ENCODE results near the gene CEND1.
A peak's percentile ranks its signal among the peaks of the same experiment; 100 is the strongest.

CEND1 gene

DNA sequence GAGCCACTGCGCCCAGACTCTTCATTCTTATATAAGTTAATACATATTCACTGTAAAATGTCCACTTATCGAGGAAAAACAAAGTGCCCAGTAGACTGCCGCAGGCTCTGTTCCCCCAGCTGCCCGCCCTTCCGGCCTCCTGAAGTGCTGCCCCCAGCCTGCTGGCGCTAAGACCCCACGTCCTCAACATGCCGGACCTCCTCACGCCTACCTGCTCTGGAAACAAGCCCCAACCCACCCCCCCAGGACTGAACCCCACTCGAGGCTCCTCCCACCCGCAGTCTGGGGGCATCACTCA is 13.7 kb downstream of the CEND1 start:
- Histone ChIP-seq H3K9ac (ENCODE audit: low read length) (peak overlapping the region; percentile 70), H3K27me3 (ENCODE audit: control insufficient read depth, insufficient read depth, low read length) (no peaks in the 10 kb centered on the region), H3K9me3 (ENCODE audit: control insufficient read depth, low read length) (no peaks in the 10 kb centered on the region), H3K36me3 (ENCODE audit: control insufficient read depth, insufficient read depth, low read length) (no peaks in the 10 kb centered on the region), H3K4me3 (ENCODE audit: low read length) (peak overlapping the region; percentile 36), H3K4me1 (ENCODE audit: control insufficient read depth, insufficient read depth, low read length) (peaks cover 19% of the 10 kb centered on the region)

DNA sequence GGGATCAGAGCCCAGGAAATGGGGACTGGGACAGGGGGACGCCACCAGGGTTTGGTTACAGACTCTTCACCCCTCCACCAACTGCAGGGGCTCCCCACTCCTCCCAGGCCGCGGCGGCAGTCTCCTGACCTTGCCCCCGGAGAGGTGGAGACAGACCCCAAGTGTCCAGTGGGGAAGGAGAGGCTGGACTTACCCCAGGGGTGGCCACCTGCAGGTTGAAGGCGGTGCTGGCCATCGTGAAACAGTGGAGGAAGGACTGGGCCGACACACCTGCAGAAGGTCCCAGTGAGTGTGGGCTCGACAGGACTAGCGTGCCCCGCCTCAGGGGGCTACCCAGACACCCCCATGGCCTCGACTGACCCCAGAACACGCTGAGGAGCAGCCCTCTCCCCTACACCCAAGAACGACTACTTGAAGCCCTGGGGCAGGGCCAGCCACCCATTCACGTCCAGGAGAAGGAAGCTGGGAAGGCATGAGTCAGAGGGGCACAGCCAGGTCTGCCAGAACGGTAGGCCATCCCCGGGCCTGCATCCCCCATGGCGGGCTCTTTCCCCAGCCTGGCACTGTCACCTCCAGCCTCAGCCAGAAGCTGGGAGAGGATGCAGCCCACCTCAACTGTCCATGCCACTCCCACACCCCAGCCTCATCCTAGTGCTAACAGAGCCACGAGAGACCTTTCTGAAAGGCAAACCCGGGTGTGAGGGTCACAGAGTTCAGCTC is 14.9 kb downstream of the CEND1 start:
- no peak overlapping the region for H3K4me3 ChIP-seq (ENCODE audit: low read length)
- H3K36me3 ChIP-seq (ENCODE audit: control insufficient read depth, insufficient read depth, low read length) = no peaks in the 10 kb centered on the region
- H3K27me3 ChIP-seq (ENCODE audit: control insufficient read depth, insufficient read depth, low read length) = no peaks in the 10 kb centered on the region
- peaks cover 19% of the 10 kb centered on the region for H3K4me1 ChIP-seq (ENCODE audit: control insufficient read depth, insufficient read depth, low read length)
- no peak overlapping the region for H3K9ac ChIP-seq (ENCODE audit: low read length)
- H3K9me3 ChIP-seq (ENCODE audit: control insufficient read depth, low read length) = no peaks in the 10 kb centered on the region

- no peaks in the 10 kb centered on the region for H3K9me3 ChIP-seq (ENCODE audit: control insufficient read depth, low read length)
- no peak overlapping the region for H3K9ac ChIP-seq (ENCODE audit: low read length)
- no peak overlapping the region for H3K4me3 ChIP-seq (ENCODE audit: low read length)
- peaks cover 19% of the 10 kb centered on the region for H3K4me1 ChIP-seq (ENCODE audit: control insufficient read depth, insufficient read depth, low read length)
- H3K36me3 ChIP-seq (ENCODE audit: control insufficient read depth, insufficient read depth, low read length) = no peaks in the 10 kb centered on the region
- H3K27me3 ChIP-seq (ENCODE audit: control insufficient read depth, insufficient read depth, low read length) = no peaks in the 10 kb centered on the region
These were observed 16.1 kb downstream of the CEND1 start for GRCh38 chr11:773830-774229.

- H3K9me3 ChIP-seq (ENCODE audit: control insufficient read depth, low read length) = no peaks in the 10 kb centered on the region
- H3K9ac ChIP-seq (ENCODE audit: low read length) = no peak overlapping the region
- no peak overlapping the region for H3K4me3 ChIP-seq (ENCODE audit: low read length)
- no peaks in the 10 kb centered on the region for H3K36me3 ChIP-seq (ENCODE audit: control insufficient read depth, insufficient read depth, low read length)
- H3K4me1 ChIP-seq (ENCODE audit: control insufficient read depth, insufficient read depth, low read length) = peaks cover 19% of the 10 kb centered on the region
- no peaks in the 10 kb centered on the region for H3K27me3 ChIP-seq (ENCODE audit: control insufficient read depth, insufficient read depth, low read length)
These were observed 16.5 kb downstream of the CEND1 start for GRCh38 chr11:773425-773824.

DNA sequence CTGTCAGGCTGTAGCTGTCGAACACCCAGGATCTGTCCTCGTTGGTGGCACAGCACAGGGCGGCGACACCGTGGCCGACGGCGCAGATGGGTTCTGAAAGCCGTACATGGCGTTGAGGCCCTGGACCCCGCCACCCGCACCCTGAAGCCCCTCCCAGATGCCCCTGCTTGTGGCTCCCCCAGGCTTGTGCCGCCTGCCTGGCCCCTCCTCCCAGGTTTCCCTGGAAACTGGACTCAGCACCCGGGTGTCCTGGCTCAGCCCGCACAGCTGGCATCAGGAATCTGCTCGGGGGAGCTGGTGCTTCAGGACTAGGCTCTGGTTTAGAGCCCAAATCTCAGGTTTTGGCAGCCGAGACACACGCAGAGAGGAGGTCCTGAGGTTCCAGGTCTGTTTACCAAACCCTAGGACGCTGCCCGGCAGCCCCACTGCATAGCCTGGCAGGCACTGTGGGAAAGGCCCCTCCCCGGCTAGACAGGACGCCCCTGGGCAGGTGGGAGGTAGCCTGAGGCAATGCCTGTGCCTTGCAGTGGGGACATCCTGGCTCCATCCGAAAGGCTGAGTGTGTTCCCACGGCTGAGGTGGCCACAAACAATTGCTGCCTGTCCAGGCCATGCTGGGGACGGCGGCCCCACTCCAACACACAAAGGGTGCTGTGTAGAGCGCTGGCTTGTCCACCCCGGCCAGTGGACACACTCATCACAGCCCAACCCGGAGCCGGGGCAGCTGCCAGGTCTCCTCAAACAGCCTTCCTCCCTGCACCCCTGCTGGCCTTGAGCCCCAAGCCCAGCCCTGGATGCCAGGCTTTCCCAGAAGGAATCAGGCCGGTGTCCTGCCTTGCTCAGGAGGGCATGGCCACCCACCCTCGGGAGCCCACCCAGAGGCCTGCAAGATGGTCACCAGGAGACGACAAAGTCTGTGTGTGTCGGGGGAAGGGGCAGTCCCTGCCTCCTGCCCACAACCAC is 17.2 kb downstream of the CEND1 start:
- Histone ChIP-seq H3K9me3 (ENCODE audit: control insufficient read depth, low read length) (no peaks in the 10 kb centered on the region), H3K9ac (ENCODE audit: low read length) (no peak overlapping the region), H3K36me3 (ENCODE audit: control insufficient read depth, insufficient read depth, low read length) (no peaks in the 10 kb centered on the region), H3K4me3 (ENCODE audit: low read length) (no peak overlapping the region), H3K27me3 (ENCODE audit: control insufficient read depth, insufficient read depth, low read length) (no peaks in the 10 kb centered on the region), H3K4me1 (ENCODE audit: control insufficient read depth, insufficient read depth, low read length) (peaks cover 14% of the 10 kb centered on the region)

DNA sequence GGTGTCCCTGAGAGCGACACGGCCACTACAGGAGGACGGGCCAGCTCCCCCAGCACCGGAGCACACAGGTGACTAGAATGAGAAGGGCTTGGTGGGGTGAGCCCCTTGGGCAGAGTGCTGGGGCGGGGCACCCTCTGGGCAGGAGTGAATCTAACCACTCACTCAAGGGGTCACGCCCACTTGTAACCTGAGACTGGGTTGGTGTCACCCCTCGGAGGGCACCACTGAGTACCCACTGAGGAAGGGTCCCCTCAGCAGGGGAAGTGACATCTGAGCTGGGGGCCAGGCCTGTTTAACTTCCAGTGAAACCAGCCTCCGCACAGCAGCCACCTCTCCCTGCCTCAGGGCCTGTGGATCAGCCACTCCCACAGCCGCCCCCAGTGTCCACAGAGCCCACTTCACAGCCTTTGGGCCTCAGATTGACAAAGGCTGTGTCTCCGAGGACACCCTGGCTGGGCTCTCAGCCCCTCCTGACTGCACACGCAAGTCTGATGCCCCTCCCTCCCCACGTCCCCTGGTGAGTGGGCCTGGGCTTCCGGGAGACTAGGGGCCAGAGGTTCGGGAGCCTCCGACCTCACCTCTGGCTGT is 18.2 kb downstream of the CEND1 start:
- Histone ChIP-seq H3K36me3 (ENCODE audit: control insufficient read depth, insufficient read depth, low read length) (no peaks in the 10 kb centered on the region), H3K9ac (ENCODE audit: low read length) (no peak overlapping the region), H3K9me3 (ENCODE audit: control insufficient read depth, low read length) (no peaks in the 10 kb centered on the region), H3K4me1 (ENCODE audit: control insufficient read depth, insufficient read depth, low read length) (peaks cover 13% of the 10 kb centered on the region), H3K4me3 (ENCODE audit: low read length) (no peak overlapping the region), H3K27me3 (ENCODE audit: control insufficient read depth, insufficient read depth, low read length) (no peaks in the 10 kb centered on the region)

- Histone ChIP-seq H3K9me3 (ENCODE audit: control insufficient read depth, low read length) (no peaks in the 10 kb centered on the region), H3K4me1 (ENCODE audit: control insufficient read depth, insufficient read depth, low read length) (peaks cover 7% of the 10 kb centered on the region), H3K4me3 (ENCODE audit: low read length) (no peak overlapping the region), H3K9ac (ENCODE audit: low read length) (no peak overlapping the region), H3K36me3 (ENCODE audit: control insufficient read depth, insufficient read depth, low read length) (peaks cover 6% of the 10 kb centered on the region), H3K27me3 (ENCODE audit: control insufficient read depth, insufficient read depth, low read length) (no peaks in the 10 kb centered on the region)
These were observed 19.0 kb downstream of the CEND1 start for GRCh38 chr11:770642-771616.

GRCh38 chr11:769887-770641 is 19.8 kb downstream of the CEND1 start:
- H3K4me1 ChIP-seq (ENCODE audit: control insufficient read depth, insufficient read depth, low read length) = peaks cover 1% of the 10 kb centered on the region
- no peak overlapping the region for H3K4me3 ChIP-seq (ENCODE audit: low read length)
- peaks cover 6% of the 10 kb centered on the region for H3K36me3 ChIP-seq (ENCODE audit: control insufficient read depth, insufficient read depth, low read length)
- no peak overlapping the region for H3K9ac ChIP-seq (ENCODE audit: low read length)
- no peaks in the 10 kb centered on the region for H3K9me3 ChIP-seq (ENCODE audit: control insufficient read depth, low read length)
- no peaks in the 10 kb centered on the region for H3K27me3 ChIP-seq (ENCODE audit: control insufficient read depth, insufficient read depth, low read length)

- Histone ChIP-seq H3K4me1 (ENCODE audit: control insufficient read depth, insufficient read depth, low read length) (peaks cover 14% of the 10 kb centered on the region), H3K27me3 (ENCODE audit: control insufficient read depth, insufficient read depth, low read length) (no peaks in the 10 kb centered on the region), H3K9ac (ENCODE audit: low read length) (no peak overlapping the region), H3K9me3 (ENCODE audit: control insufficient read depth, low read length) (no peaks in the 10 kb centered on the region), H3K36me3 (ENCODE audit: control insufficient read depth, insufficient read depth, low read length) (peaks cover 10% of the 10 kb centered on the region), H3K4me3 (ENCODE audit: low read length) (no peak overlapping the region)
These were observed 22.7 kb downstream of the CEND1 start for GRCh38 chr11:767238-767637.

- peaks cover 10% of the 10 kb centered on the region for H3K36me3 ChIP-seq (ENCODE audit: control insufficient read depth, insufficient read depth, low read length)
These were observed 23.0 kb downstream of the CEND1 start for GRCh38 chr11:766936-767210.

More at GRCh38 chr11:766936-767210, 23.0 kb downstream of the CEND1 start:
- H3K4me3 ChIP-seq (ENCODE audit: low read length) = no peak overlapping the region
- no peaks in the 10 kb centered on the region for H3K9me3 ChIP-seq (ENCODE audit: control insufficient read depth, low read length)
- no peaks in the 10 kb centered on the region for H3K27me3 ChIP-seq (ENCODE audit: control insufficient read depth, insufficient read depth, low read length)
- no peak overlapping the region for H3K9ac ChIP-seq (ENCODE audit: low read length)
- H3K4me1 ChIP-seq (ENCODE audit: control insufficient read depth, insufficient read depth, low read length) = peaks cover 16% of the 10 kb centered on the region

All from mucosa of stomach (tissue), 1 donor.